H1 (cell line): ENCODE results near the gene ENPP6. TPM values are rescaled to one million over a fixed set of nuclear protein-coding genes. Genes with fewer than 3 reads are reported as not detected.

Source experiments
- CTCF ChIA-PET: fragments of 300-600 bp; sonication (Branson Sonifier 250); formaldehyde crosslinking; loops from one replicate; lab custom pipeline; 2021; ENCODE audit not compliant: partially characterized antibody; lab: Charles Lee
- POLR2A ChIA-PET: fragments of 300-600 bp; sonication (Branson Sonifier 250); formaldehyde crosslinking; loops from one replicate; lab custom pipeline; 2021; ENCODE audit warnings: inconsistent platforms; ENCODE audit not compliant: partially characterized antibody; lab: Charles Lee
- DNase-seq, 2 experiments: peaks; one replicate each; pipeline versions ENCODE4 v3.0.0 to v3.0.0-alpha.2; 2010 to 2022; ENCODE audit warnings: low spot score in 2 of 2, low read depth in 1 of 2, mixed read lengths in 1 of 2
- FAIRE-seq: peaks from 2 replicates; lab custom pipeline; 2011; peaks lifted over from hg19 to GRCh38; lab: Jason Lieb, UNC
- H2AFZ ChIP-seq: 2 replicates; pipeline ENCODE4 v1.8.1; 2012; ENCODE audit warnings: low read length, inconsistent platforms
- H2AK5ac ChIP-seq: 2 replicates; pipeline ENCODE4 v1.6.1; 2013; ENCODE audit warnings: low read depth, low read length
- H2BK120ac ChIP-seq: replicated peaks from 2 replicates; pipeline ENCODE3; 2013; ENCODE audit warnings: low read depth, low read length, inconsistent platforms
- H2BK12ac ChIP-seq: 2 replicates; pipeline ENCODE4 v1.6.1; 2013; ENCODE audit warnings: low read depth, low read length
- H2BK15ac ChIP-seq: 2 replicates; pipeline ENCODE4 v1.6.1; 2013; ENCODE audit warnings: low read length
- H2BK20ac ChIP-seq: 2 replicates; pipeline ENCODE4 v1.6.1; 2013; ENCODE audit warnings: low read length
- H2BK5ac ChIP-seq: 2 replicates; pipeline ENCODE4 v1.6.1; 2013; ENCODE audit warnings: low read depth, low read length
- H3K14ac ChIP-seq: 2 replicates; pipeline ENCODE4 v1.6.1; 2013; ENCODE audit warnings: inconsistent platforms; ENCODE audit not compliant: insufficient read length
- H3K18ac ChIP-seq: 2 replicates; pipeline ENCODE4 v1.6.1; 2013; ENCODE audit warnings: low read length; ENCODE audit errors: extremely low read depth
- H3K23ac ChIP-seq: 2 replicates; pipeline ENCODE4 v1.6.1; 2013; ENCODE audit warnings: inconsistent platforms; ENCODE audit not compliant: insufficient read length
- H3K23me2 ChIP-seq: 2 replicates; pipeline ENCODE4 v1.6.1; 2013; ENCODE audit warnings: low read depth, low read length
- H3K27ac ChIP-seq: 2 replicates; pipeline ENCODE4 v1.6.1; 2011; ENCODE audit warnings: low read depth, low read length, inconsistent platforms
- H3K27me3 ChIP-seq, 4 experiments: replicated peaks in 1 of 4; 1 replicate in 1 of 4; 2 replicates in 3 of 4; pipeline versions ENCODE4 v1.6.1 to v1.8.1; 2011 to 2013; ENCODE audit warnings: low read length in 3 of 4, mild to moderate bottlenecking in 3 of 4, inconsistent platforms in 2 of 4, mixed read lengths in 2 of 4, moderate library complexity in 1 of 4; ENCODE audit not compliant: control insufficient read depth in 3 of 4, insufficient read depth in 3 of 4; ENCODE audit errors: extremely low read depth in 1 of 4
- H3K36me3 ChIP-seq, 4 experiments: 2 replicates each; pipeline versions ENCODE4 v1.6.1 to v1.8.1; 2011 to 2013; ENCODE audit warnings: mild to moderate bottlenecking in 4 of 4, low read length in 3 of 4, moderate library complexity in 2 of 4, control low read depth in 1 of 4, inconsistent platforms in 1 of 4; ENCODE audit not compliant: insufficient read depth in 4 of 4, control insufficient read depth in 2 of 4
- H3K4ac ChIP-seq: replicated peaks from 2 replicates; pipeline ENCODE3; 2013; ENCODE audit warnings: low read length, low read depth, mixed read lengths, inconsistent platforms; ENCODE audit not compliant: insufficient read length
- H3K4me1 ChIP-seq, 4 experiments: replicated peaks in 1 of 4; 1 replicate in 1 of 4; 2 replicates in 3 of 4; pipeline versions ENCODE4 v1.6.1 to v1.8.1; 2011 to 2013; ENCODE audit warnings: low read length in 3 of 4, inconsistent platforms in 2 of 4, mixed read lengths in 1 of 4; ENCODE audit not compliant: insufficient read depth in 4 of 4, control insufficient read depth in 3 of 4
- H3K4me2 ChIP-seq, 2 experiments: 2 replicates each; pipeline versions ENCODE4 v1.6.1 to v1.8.1; 2011 to 2013; ENCODE audit warnings: low read depth in 2 of 2, low read length in 2 of 2, control low read depth in 1 of 2, inconsistent platforms in 1 of 2, mild to moderate bottlenecking in 1 of 2; ENCODE audit not compliant: insufficient read depth in 1 of 2
- H3K4me3 ChIP-seq, 4 experiments: fragments of 200-600, 300-600 bp in 1 of 4; sonication (generic), shearing (Covaris generic), sonication (Bioruptor Twin) in 1 of 4; 2 replicates each; pipeline versions ENCODE4 v1.5.1 to v1.8.1; 2011 to 2016; ENCODE audit warnings: low read length in 4 of 4, low read depth in 3 of 4, control low read depth in 2 of 4, inconsistent platforms in 2 of 4, mild to moderate bottlenecking in 2 of 4, mixed read lengths in 1 of 4, moderate library complexity in 1 of 4; ENCODE audit not compliant: insufficient read depth in 2 of 4; ENCODE audit errors: extremely low read depth in 1 of 4
- H3K56ac ChIP-seq: replicated peaks from 2 replicates; pipeline ENCODE3; 2013; ENCODE audit warnings: low read depth, mild to moderate bottlenecking, mixed read lengths, low read length, inconsistent platforms; ENCODE audit not compliant: insufficient read length
- H3K79me1 ChIP-seq: 2 replicates; pipeline ENCODE4 v1.6.1; 2013; ENCODE audit warnings: low read depth, low read length, control low read depth
- H3K79me2 ChIP-seq, 2 experiments: 2 replicates each; pipeline versions ENCODE4 v1.6.1 to v1.8.1; 2012 to 2013; ENCODE audit warnings: low read length in 2 of 2, mild to moderate bottlenecking in 2 of 2, inconsistent platforms in 1 of 2; ENCODE audit not compliant: insufficient read depth in 2 of 2, control insufficient read depth in 1 of 2
- H3K9ac ChIP-seq, 4 experiments: replicated peaks in 1 of 4; 1 replicate in 1 of 4; 2 replicates in 3 of 4; pipeline versions ENCODE4 v1.6.1 to v1.8.1; 2011 to 2013; ENCODE audit warnings: low read depth in 3 of 4, low read length in 3 of 4, control low read depth in 2 of 4, mild to moderate bottlenecking in 2 of 4, moderate library complexity in 2 of 4, inconsistent platforms in 1 of 4; ENCODE audit errors: extremely low read depth in 1 of 4
- H3K9me3 ChIP-seq, 2 experiments: 2 replicates each; pipeline versions ENCODE4 v1.6.1 to v1.8.1; 2012 to 2013; ENCODE audit warnings: mild to moderate bottlenecking in 2 of 2, moderate library complexity in 2 of 2, control low read depth in 1 of 2, inconsistent platforms in 1 of 2, low read depth in 1 of 2, low read length in 1 of 2, mixed read lengths in 1 of 2; ENCODE audit not compliant: insufficient read depth in 2 of 2
- H4K20me1 ChIP-seq, 2 experiments: replicated peaks in 1 of 2; 2 replicates each; pipeline versions ENCODE3 to v1.8.1; 2011 to 2013; ENCODE audit warnings: inconsistent platforms in 2 of 2, low read length in 2 of 2, mild to moderate bottlenecking in 1 of 2; ENCODE audit not compliant: insufficient read depth in 2 of 2, control insufficient read depth in 1 of 2
- H4K5ac ChIP-seq: 2 replicates; pipeline ENCODE4 v1.6.1; 2013; ENCODE audit warnings: low read length, low read depth, mixed read lengths, inconsistent platforms; ENCODE audit not compliant: insufficient read length
- H4K8ac ChIP-seq: 2 replicates; pipeline ENCODE4 v1.8.0; 2013; ENCODE audit warnings: mild to moderate bottlenecking, moderate library complexity, low read length, inconsistent platforms; ENCODE audit not compliant: insufficient read depth; ENCODE audit errors: extremely low read depth
- H4K91ac ChIP-seq: replicated peaks from 2 replicates; pipeline ENCODE3; 2013; ENCODE audit warnings: low read length, mixed read lengths, inconsistent platforms; ENCODE audit not compliant: insufficient read length
- CREB1 ChIP-seq: IDR thresholded peaks from 2 replicates; pipeline ENCODE4 v1.6.1; 2012; ENCODE audit warnings: inconsistent platforms
- GTF2F1 ChIP-seq: IDR thresholded peaks from 2 replicates; pipeline ENCODE4 v1.6.1; 2012; ENCODE audit warnings: low read depth, low read length, improper control_type of control experiment, borderline replicate concordance
- HDAC2 ChIP-seq, 2 experiments: fragments of 300-600 bp in 1 of 2; sonication (generic) in 1 of 2; IDR thresholded peaks; 2 replicates each; pipeline ENCODE4 v1.6.1; 2011 to 2012; ENCODE audit warnings: low read depth in 2 of 2, low read length in 2 of 2, mild to moderate bottlenecking in 2 of 2, moderate library complexity in 2 of 2, borderline replicate concordance in 1 of 2, inconsistent platforms in 1 of 2
- KDM4A ChIP-seq: IDR thresholded peaks from one replicate; pipeline ENCODE4 v1.7.1; 2012; ENCODE audit warnings: low read depth, mild to moderate bottlenecking, moderate library complexity, low read length, inconsistent platforms; ENCODE audit not compliant: severe bottlenecking
- NANOG ChIP-seq: IDR thresholded peaks from 2 replicates; pipeline ENCODE4 v1.6.1; 2011; ENCODE audit warnings: low read length, low read depth, mild to moderate bottlenecking, inconsistent platforms; ENCODE audit not compliant: insufficient read depth, poor library complexity, severe bottlenecking
- POU5F1 ChIP-seq: IDR thresholded peaks from 2 replicates; pipeline ENCODE4 v1.6.1; 2011; ENCODE audit warnings: low read depth, mild to moderate bottlenecking, low read length, moderate library complexity
- RBBP5 ChIP-seq: IDR thresholded peaks from 2 replicates; pipeline ENCODE4 v1.7.1; 2012; ENCODE audit warnings: low read depth, mild to moderate bottlenecking, inconsistent platforms, low read length, moderate library complexity, borderline replicate concordance
- RNF2 ChIP-seq: fragments of 200-900, 300-1000 bp; sonication (generic); IDR thresholded peaks from 2 replicates; pipeline ENCODE4 v1.7.1; 2016; ENCODE audit warnings: borderline replicate concordance, low read depth, mild to moderate bottlenecking, antibody characterized with exemption, low read length; ENCODE audit not compliant: poor library complexity, severe bottlenecking; ENCODE audit errors: missing control alignments
- RXRA ChIP-seq: IDR thresholded peaks from 2 replicates; pipeline ENCODE4 v1.6.1; 2011; ENCODE audit warnings: low read depth, mild to moderate bottlenecking, low read length, moderate library complexity; ENCODE audit not compliant: insufficient read depth
- SIX5 ChIP-seq: IDR thresholded peaks from 2 replicates; pipeline ENCODE4 v1.6.1; 2011; ENCODE audit warnings: mild to moderate bottlenecking, low read depth, low read length
- SUZ12 ChIP-seq: fragments of 200-600 bp; sonication (generic); IDR thresholded peaks from 2 replicates; pipeline ENCODE4 v1.6.1; 2012; ENCODE audit warnings: mild to moderate bottlenecking, inconsistent platforms, low read length, moderate library complexity, mixed read lengths
- TAF7 ChIP-seq: optimal IDR thresholded peaks from 2 replicates; pipeline ENCODE3; 2011; ENCODE audit warnings: low read depth, mild to moderate bottlenecking, inconsistent platforms, low read length, moderate library complexity, borderline replicate concordance
- TBP ChIP-seq: IDR thresholded peaks from 2 replicates; pipeline ENCODE4 v1.6.1; 2011; ENCODE audit warnings: low read depth, low read length, improper control_type of control experiment
- WGBS, 2 experiments: shearing (Covaris generic) in 1 of 2; methylation state at CpG; one replicate each; pipeline versions ENCODE4 v1.1.6 to v1.1.7; 2013 to 2015; ENCODE audit warnings: low lambda C conversion rate in 2 of 2, mixed read lengths in 2 of 2, inconsistent platforms in 1 of 2, low coverage in 1 of 2, missing lambda C conversion rate in 1 of 2; ENCODE audit not compliant: insufficient replicate concordance in 2 of 2, insufficient coverage in 1 of 2, insufficient read length in 1 of 2; ENCODE audit errors: extremely low coverage in 1 of 2, missing lambda C conversion rate in 1 of 2; 5-methylcytosine and 5-hydroxymethylcytosine counted together
- polyA plus RNA-seq, 7 experiments: library from polyadenylated mRNA; depleted of rRNA in 3 of 7; stranded (reverse) in 5 of 7; unstranded in 2 of 7; fragments of >200 nt in 5 of 7; fragments of 200-250 nt in 2 of 7; gene quantifications; 1 replicate in 5 of 7; 2 replicates in 1 of 7; 4 replicates in 1 of 7; pipeline versions ENCODE4 v1.2.1 to v1.2.3, GENCODE V29; 2011 to 2013; ENCODE audit warnings: missing spikeins in 2 of 7, mixed read lengths in 2 of 7
- total RNA-seq: library from RNA; stranded (reverse); fragmentation: NEBNext Ultra II Directional; extraction: Animal tissue kit (Norgen Biotek cat#: 25700); gene quantifications from 2 replicates; pipeline ENCODE4 v1.2.1, GENCODE V29; 2021

Gene ENPP6
- total and polyA plus RNA-seq, 2 of the 8 experiments (the other 6 are each of a cell fraction or from before 2014, with no cell fraction given), result 0.11 to 0.20 TPM

DNA sequence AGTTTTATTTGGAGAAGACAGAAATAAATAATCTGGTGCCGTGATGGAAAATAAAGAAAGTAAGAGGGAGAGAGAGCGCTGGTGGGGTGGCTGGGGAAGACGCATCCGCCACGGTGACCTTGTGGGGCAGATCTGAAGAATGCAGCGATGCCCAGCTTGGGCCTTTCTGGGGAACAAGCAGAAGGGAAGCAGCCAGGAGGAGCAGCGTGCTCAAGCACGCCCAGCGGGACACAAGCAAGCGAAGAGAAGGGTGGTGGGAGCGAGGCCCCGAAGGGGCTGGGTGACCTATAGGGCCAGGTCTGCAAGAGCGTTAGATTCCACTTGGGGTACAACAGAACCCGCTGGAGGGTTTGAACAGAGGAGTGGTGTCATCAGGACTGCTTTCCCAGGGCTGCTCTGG, 12.4 kb downstream of the ENPP6 start:
- no peak overlapping the region for H3K9ac ChIP-seq
- no peaks in the 10 kb centered on the region for H3K23me2 ChIP-seq
- no peak overlapping the region for H3K4ac ChIP-seq
- WGBS, 2 experiments, result 85% methylated on average over 12 of the region's 14 CpGs; no CpG with 5 or more reads in 1 of the 2 experiments
- H3K4me1 ChIP-seq, result peaks cover 0 to 12% (median 6%) of the 10 kb centered on the region in 4 experiments; a peak in 4 of 7 replicates
- H3K14ac ChIP-seq, result no peak overlapping the region
- H3K79me2 ChIP-seq, result no peaks in the 10 kb centered on the region
- CTCF ChIA-PET, result interaction anchor here (1.9 kb wide), 1 partner anchor 47 kb away, joined by 5 read pairs; no protein-coding TSS in a partner anchor
- FAIRE-seq, result no peak
- no peak overlapping the region for H3K4me2 ChIP-seq
- POLR2A ChIA-PET, result interaction anchor here (1.1 kb wide), 1 partner anchor 8 kb away, joined by 3 read pairs; no protein-coding TSS in a partner anchor
- H4K20me1 ChIP-seq, result no peaks in the 10 kb centered on the region
- no peak overlapping the region for H3K23ac ChIP-seq
- H2AK5ac ChIP-seq, result no peak overlapping the region
- H3K56ac ChIP-seq, result no peak overlapping the region
- no peaks in the 10 kb centered on the region for H3K79me1 ChIP-seq
- H3K9me3 ChIP-seq, result peaks cover 2 to 9% of the 10 kb centered on the region in 2 experiments; a peak in 1 of 4 replicates
- H2BK5ac ChIP-seq, result no peak overlapping the region; the same call in 1 of the 2 replicates
- no peak overlapping the region for H2BK12ac ChIP-seq
- no peak overlapping the region for H2BK15ac ChIP-seq
- H3K18ac ChIP-seq, result no peak overlapping the region
- DNase-seq, result no peak
- no peak overlapping the region for H2BK120ac ChIP-seq
- no peaks in the 10 kb centered on the region for H3K36me3 ChIP-seq
- no peak overlapping the region for H3K4me3 ChIP-seq
- H2AFZ ChIP-seq, result peak overlapping the region; percentile 76; the same call in 1 of the 2 replicates
- H3K27me3 ChIP-seq, result 0 out of 7 replicates have a peak, but pooled peaks cover 0 to 4% (median 0%) of the 10 kb centered on the region in 4 experiments
- no peak overlapping the region for H4K8ac ChIP-seq
- H3K27ac ChIP-seq, result no peak overlapping the region
- no peak overlapping the region for H2BK20ac ChIP-seq
- no peak overlapping the region for H4K91ac ChIP-seq
- H4K5ac ChIP-seq, result no peak overlapping the region
- no peak for TF ChIP-seq POU5F1
- TF ChIP-seq TAF7, result no peak
- TF ChIP-seq RXRA, result no peak
- TF ChIP-seq NANOG, result no peak
- TF ChIP-seq KDM4A, result no peak
- TF ChIP-seq HDAC2 (IDR thresholded peaks at IDR 0.05; ENCODE audit: borderline replicate concordance in 1 of 2, low read depth in 2 of 2, low read length in 2 of 2), result no peak
- TF ChIP-seq GTF2F1, result no peak
- TF ChIP-seq CREB1, result no peak
- TF ChIP-seq SUZ12, result no peak
- TF ChIP-seq RBBP5, result no peak
- no peak for TF ChIP-seq TBP
- TF ChIP-seq RNF2, result no peak
- TF ChIP-seq SIX5, result no peak
